ENCODE data around the gene ATP1A4.

ATP1A4 gene

DNA sequence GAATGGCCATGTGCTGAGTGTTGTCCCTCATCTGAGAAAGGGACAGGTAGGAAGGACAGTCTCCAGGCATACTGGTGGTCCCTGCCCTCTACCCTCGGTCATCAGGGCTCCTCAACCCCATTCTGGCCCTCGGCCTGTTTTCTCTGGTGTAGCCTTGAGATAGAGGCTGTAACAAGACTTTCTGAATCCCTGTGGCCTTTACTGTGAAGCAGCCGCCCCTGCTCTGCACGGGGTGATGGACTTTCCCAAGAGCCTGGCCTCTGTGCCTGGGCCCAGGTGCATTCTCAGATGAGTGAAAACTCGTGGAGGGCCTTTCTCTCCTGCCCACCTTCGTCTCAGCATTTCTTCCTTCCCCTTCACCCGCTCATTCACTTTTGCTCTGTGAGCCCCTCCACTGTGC lies 36.0 kb downstream of the ATP1A4 start:
- no peak for ATAC-seq
- TF ChIP-seq RARB (CRISPR knock-in tag; IDR thresholded peaks at IDR 0.05) (no peak), ESRRG (CRISPR knock-in tag; IDR thresholded peaks at IDR 0.05) (no peak), ZFP30 (CRISPR knock-in tag; IDR thresholded peaks at IDR 0.05) (no peak), ISL1 (CRISPR knock-in tag; IDR thresholded peaks at IDR 0.05) (no peak), BACH2 (CRISPR knock-in tag; IDR thresholded peaks at IDR 0.05; ENCODE audit: borderline replicate concordance) (no peak), PPARA (CRISPR knock-in tag; IDR thresholded peaks at IDR 0.05; ENCODE audit: borderline replicate concordance) (no peak), ZNF565 (CRISPR knock-in tag; conservative IDR thresholded peaks at IDR 0.05; ENCODE audit: low read depth) (no peak), ZNF8 (CRISPR knock-in tag; IDR thresholded peaks at IDR 0.05) (no peak), ZFP3 (CRISPR knock-in tag; IDR thresholded peaks at IDR 0.05) (no peak), TOX (CRISPR knock-in tag; IDR thresholded peaks at IDR 0.05; ENCODE audit: borderline replicate concordance) (no peak), OSR1 (CRISPR knock-in tag; IDR thresholded peaks at IDR 0.05) (no peak), SNAI2 (CRISPR knock-in tag; IDR thresholded peaks at IDR 0.05) (no peak), CSDC2 (CRISPR knock-in tag; IDR thresholded peaks at IDR 0.05) (no peak), GLIS3 (CRISPR knock-in tag; IDR thresholded peaks at IDR 0.05) (no peak), TCF4 (CRISPR knock-in tag; IDR thresholded peaks at IDR 0.05; ENCODE audit: borderline replicate concordance) (no peak)
- TF ChIP-seq, protein P1, sequence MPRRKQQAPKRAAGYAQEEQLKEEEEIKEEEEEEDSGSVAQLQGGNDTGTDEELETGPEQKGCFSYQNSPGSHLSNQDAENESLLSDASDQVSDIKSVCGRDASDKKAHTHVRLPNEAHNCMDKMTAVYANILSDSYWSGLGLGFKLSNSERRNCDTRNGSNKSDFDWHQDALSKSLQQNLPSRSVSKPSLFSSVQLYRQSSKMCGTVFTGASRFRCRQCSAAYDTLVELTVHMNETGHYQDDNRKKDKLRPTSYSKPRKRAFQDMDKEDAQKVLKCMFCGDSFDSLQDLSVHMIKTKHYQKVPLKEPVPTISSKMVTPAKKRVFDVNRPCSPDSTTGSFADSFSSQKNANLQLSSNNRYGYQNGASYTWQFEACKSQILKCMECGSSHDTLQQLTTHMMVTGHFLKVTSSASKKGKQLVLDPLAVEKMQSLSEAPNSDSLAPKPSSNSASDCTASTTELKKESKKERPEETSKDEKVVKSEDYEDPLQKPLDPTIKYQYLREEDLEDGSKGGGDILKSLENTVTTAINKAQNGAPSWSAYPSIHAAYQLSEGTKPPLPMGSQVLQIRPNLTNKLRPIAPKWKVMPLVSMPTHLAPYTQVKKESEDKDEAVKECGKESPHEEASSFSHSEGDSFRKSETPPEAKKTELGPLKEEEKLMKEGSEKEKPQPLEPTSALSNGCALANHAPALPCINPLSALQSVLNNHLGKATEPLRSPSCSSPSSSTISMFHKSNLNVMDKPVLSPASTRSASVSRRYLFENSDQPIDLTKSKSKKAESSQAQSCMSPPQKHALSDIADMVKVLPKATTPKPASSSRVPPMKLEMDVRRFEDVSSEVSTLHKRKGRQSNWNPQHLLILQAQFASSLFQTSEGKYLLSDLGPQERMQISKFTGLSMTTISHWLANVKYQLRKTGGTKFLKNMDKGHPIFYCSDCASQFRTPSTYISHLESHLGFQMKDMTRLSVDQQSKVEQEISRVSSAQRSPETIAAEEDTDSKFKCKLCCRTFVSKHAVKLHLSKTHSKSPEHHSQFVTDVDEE (CRISPR knock-in tag; IDR thresholded peaks at IDR 0.05): no peak
- TF ChIP-seq, protein P2, sequence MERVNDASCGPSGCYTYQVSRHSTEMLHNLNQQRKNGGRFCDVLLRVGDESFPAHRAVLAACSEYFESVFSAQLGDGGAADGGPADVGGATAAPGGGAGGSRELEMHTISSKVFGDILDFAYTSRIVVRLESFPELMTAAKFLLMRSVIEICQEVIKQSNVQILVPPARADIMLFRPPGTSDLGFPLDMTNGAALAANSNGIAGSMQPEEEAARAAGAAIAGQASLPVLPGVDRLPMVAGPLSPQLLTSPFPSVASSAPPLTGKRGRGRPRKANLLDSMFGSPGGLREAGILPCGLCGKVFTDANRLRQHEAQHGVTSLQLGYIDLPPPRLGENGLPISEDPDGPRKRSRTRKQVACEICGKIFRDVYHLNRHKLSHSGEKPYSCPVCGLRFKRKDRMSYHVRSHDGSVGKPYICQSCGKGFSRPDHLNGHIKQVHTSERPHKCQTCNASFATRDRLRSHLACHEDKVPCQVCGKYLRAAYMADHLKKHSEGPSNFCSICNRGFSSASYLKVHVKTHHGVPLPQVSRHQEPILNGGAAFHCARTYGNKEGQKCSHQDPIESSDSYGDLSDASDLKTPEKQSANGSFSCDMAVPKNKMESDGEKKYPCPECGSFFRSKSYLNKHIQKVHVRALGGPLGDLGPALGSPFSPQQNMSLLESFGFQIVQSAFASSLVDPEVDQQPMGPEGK (CRISPR knock-in tag; IDR thresholded peaks at IDR 0.05; ENCODE audit: borderline replicate concordance): no peak
- TF ChIP-seq, protein P3, sequence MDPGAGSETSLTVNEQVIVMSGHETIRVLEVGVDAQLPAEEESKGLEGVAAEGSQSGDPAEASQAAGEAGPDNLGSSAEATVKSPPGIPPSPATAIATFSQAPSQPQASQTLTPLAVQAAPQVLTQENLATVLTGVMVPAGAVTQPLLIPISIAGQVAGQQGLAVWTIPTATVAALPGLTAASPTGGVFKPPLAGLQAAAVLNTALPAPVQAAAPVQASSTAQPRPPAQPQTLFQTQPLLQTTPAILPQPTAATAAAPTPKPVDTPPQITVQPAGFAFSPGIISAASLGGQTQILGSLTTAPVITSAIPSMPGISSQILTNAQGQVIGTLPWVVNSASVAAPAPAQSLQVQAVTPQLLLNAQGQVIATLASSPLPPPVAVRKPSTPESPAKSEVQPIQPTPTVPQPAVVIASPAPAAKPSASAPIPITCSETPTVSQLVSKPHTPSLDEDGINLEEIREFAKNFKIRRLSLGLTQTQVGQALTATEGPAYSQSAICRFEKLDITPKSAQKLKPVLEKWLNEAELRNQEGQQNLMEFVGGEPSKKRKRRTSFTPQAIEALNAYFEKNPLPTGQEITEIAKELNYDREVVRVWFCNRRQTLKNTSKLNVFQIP (CRISPR knock-in tag; IDR thresholded peaks at IDR 0.05; ENCODE audit: borderline replicate concordance, low read depth): no peak

DNA sequence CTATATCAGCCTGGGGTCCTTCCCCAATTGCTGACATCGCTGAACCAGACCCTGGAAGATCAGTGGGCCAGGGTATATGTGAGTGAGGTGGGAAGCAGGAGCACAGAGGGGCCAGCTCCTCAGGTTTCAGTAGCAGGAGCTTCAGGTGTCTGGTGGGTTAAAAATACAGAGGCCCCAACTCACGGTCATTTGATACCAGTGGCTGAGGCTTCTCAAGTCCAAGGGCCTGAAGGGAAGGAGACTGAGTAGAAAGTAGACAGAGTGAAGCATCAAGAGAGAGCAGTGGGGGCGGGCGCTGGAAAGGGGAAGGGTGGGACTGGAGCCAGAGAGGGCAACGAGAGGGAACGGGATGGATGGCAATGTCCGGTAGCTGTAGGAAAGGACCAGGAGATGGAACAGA lies 36.9 kb downstream of the ATP1A4 start:
- TF ChIP-seq, protein P2 (CRISPR knock-in tag; IDR thresholded peaks at IDR 0.05; ENCODE audit: borderline replicate concordance): no peak
- TF ChIP-seq TCF4 (CRISPR knock-in tag; IDR thresholded peaks at IDR 0.05; ENCODE audit: borderline replicate concordance) (no peak), RARB (CRISPR knock-in tag; IDR thresholded peaks at IDR 0.05) (no peak), CSDC2 (CRISPR knock-in tag; IDR thresholded peaks at IDR 0.05) (no peak), ZFP3 (CRISPR knock-in tag; IDR thresholded peaks at IDR 0.05) (no peak), PPARA (CRISPR knock-in tag; IDR thresholded peaks at IDR 0.05; ENCODE audit: borderline replicate concordance) (no peak), SNAI2 (CRISPR knock-in tag; IDR thresholded peaks at IDR 0.05) (no peak)
- no peak for ATAC-seq

DNA sequence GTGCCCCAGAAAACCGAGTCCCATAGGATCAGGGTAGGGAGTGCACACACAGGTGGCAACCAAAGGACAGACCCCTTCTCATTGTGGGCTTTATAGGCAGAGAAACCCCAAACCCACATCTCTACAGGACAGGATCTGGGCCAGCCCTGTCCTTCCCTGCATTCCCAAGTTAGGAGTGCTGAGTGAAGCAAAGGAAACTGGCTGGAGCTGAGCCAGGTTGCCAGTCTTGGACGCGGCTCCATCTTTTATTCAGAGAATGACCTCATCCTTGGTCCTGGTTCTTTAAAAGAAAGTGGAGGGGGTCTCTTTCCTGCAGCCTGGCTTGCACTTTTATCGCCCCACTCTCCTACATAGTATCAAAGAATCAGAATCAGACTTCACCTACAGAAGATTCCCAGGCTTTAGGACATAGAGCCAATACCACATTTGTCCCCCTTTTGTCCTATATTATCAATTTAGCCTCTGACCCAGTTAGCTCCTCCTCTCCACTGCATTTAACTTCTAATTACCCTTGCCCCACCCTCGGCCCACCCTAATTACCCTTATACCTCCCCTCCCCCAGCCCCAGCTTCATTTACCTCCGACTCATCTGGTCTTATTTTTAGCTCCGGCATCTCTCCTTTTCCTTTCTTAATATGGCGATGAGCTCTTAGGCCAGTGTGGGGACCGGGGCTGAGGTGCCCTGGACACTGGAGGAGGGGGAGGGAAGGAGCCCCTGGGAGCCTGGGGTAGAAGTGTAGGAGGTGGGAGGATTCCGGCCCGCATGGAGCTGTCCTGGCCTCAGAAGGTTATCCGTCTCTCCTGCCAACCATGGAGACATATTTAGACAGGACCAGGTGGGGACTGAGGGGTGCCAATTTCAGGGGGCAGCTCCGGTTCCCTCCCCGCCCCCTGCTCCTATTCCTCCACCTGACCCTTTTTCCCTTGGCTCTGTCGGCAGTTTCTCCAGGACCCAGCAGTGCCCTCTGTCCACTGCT lies 38.5 kb downstream of the ATP1A4 start, which contains the start of gene CASQ1:
TSS of gene CASQ1 (plus strand) at position 927 of the 977 bp plus-strand sequence. CDS start 177 bp downstream, outside the sequence.
- peak; percentile 20 for ATAC-seq
- TF ChIP-seq BACH2 (CRISPR knock-in tag; IDR thresholded peaks at IDR 0.05; ENCODE audit: borderline replicate concordance): no peak
- no peak for TF ChIP-seq ZFP3 (CRISPR knock-in tag; IDR thresholded peaks at IDR 0.05)
- no peak for TF ChIP-seq ISL1 (CRISPR knock-in tag; IDR thresholded peaks at IDR 0.05)
- no peak for TF ChIP-seq SNAI2 (CRISPR knock-in tag; IDR thresholded peaks at IDR 0.05)
- TF ChIP-seq, protein P4, sequence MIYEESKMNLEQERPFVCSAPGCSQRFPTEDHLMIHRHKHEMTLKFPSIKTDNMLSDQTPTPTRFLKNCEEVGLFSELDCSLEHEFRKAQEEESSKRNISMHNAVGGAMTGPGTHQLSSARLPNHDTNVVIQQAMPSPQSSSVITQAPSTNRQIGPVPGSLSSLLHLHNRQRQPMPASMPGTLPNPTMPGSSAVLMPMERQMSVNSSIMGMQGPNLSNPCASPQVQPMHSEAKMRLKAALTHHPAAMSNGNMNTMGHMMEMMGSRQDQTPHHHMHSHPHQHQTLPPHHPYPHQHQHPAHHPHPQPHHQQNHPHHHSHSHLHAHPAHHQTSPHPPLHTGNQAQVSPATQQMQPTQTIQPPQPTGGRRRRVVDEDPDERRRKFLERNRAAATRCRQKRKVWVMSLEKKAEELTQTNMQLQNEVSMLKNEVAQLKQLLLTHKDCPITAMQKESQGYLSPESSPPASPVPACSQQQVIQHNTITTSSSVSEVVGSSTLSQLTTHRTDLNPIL (CRISPR knock-in tag; IDR thresholded peaks at IDR 0.05; ENCODE audit: low read depth): no peak
- TF ChIP-seq ARNTL (CRISPR knock-in tag; IDR thresholded peaks at IDR 0.05; ENCODE audit: borderline replicate concordance, low read depth): no peak
- no peak for TF ChIP-seq CSDC2 (CRISPR knock-in tag; IDR thresholded peaks at IDR 0.05)

All from SK-N-SH treated with all-trans-retinoic acid at 6 μM for 48 hours (cell line).